Calu3 (cell line): ENCODE data around the gene SLC17A8. TPM values are rescaled to one million over a fixed set of nuclear protein-coding genes. Genes with fewer than 3 reads are reported as not detected.

ENCODE experiments used
- BruUV-seq: library from RNA; stranded (reverse); fragments of 400-500 nt; replicated peaks from 2 replicates; lab custom pipeline; 2021; lab: Mats Ljungman, UMichigan
- CTCF ChIA-PET: fragments of 300-600 bp; sonication (Branson Sonifier 250); formaldehyde crosslinking; loops from one replicate; lab custom pipeline; 2022; ENCODE audit warnings: antibody characterized with exemption; lab: Charles Lee
- DNase-seq: peaks from one replicate; pipeline ENCODE4 v3.0.0; 2022
- H3K27ac Mint-ChIP-seq: one replicate; pipeline ENCODE4 v1.8.0; 2022; ENCODE audit warnings: mixed read lengths; ENCODE audit not compliant: unreplicated experiment
- H3K27me3 Mint-ChIP-seq: one replicate; pipeline ENCODE4 v1.8.0; 2022; ENCODE audit warnings: mixed read lengths; ENCODE audit not compliant: unreplicated experiment
- H3K36me3 Mint-ChIP-seq: one replicate; pipeline ENCODE4 v1.8.0; 2022; ENCODE audit warnings: mild to moderate bottlenecking, moderate library complexity, mixed read lengths; ENCODE audit not compliant: insufficient read depth, unreplicated experiment
- H3K4me1 Mint-ChIP-seq: one replicate; pipeline ENCODE4 v1.8.0; 2022; ENCODE audit warnings: mild to moderate bottlenecking, low read depth, mixed read lengths; ENCODE audit not compliant: unreplicated experiment
- H3K4me3 Mint-ChIP-seq: one replicate; pipeline ENCODE4 v1.8.0; 2022; ENCODE audit warnings: mild to moderate bottlenecking, low read depth, moderate library complexity, mixed read lengths; ENCODE audit not compliant: unreplicated experiment
- H3K9me3 Mint-ChIP-seq: one replicate; pipeline ENCODE4 v1.8.0; 2022; ENCODE audit warnings: low read depth, mixed read lengths; ENCODE audit not compliant: unreplicated experiment
- intact Hi-C: fragments of 100-400 bp; cut with micrococcal nuclease; formaldehyde crosslinking; loops from one replicate; pipeline ENCODE4 v1.10.0; 2022; ENCODE audit not compliant: unreplicated experiment
- total RNA-seq: library from RNA; stranded (reverse); gene quantifications from 2 replicates; pipeline ENCODE4 v1.2.3, GENCODE V29; 2022
- TF ChIP-seq, protein P1 (sequence below): fragments of 200-600 bp; IDR thresholded peaks from one replicate; pipeline ENCODE4 v1.8.0; 2022; ENCODE audit warnings: antibody characterized with exemption; ENCODE audit not compliant: unreplicated experiment

The SLC17A8 gene
- total RNA-seq, 1 experiment from 2014 or later = not detected

DNA sequence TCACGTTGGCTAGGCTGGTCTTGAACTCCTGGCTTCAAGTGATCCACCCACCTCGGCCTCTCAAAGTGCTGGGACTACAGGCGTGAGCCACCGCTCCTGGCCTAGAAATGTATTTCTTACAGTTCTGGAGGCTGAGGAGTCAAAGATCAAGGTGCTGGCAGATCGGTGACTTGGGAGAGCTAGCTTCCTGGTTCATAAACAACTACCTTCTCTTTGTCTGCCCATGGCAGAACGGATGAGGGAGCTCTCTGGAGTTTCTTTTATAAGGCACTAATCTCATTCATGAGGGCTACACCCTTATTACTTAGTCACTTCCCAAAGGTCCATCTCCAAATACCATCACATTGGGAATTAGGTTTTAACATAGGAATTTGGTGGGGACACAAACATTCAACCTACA lies 38.9 kb downstream of the SLC17A8 start:
- intact Hi-C loops = no loop called here
- BruUV-seq = no TSS peak
- H3K27ac Mint-ChIP-seq = no peak overlapping the region
- TF ChIP-seq, protein P1, sequence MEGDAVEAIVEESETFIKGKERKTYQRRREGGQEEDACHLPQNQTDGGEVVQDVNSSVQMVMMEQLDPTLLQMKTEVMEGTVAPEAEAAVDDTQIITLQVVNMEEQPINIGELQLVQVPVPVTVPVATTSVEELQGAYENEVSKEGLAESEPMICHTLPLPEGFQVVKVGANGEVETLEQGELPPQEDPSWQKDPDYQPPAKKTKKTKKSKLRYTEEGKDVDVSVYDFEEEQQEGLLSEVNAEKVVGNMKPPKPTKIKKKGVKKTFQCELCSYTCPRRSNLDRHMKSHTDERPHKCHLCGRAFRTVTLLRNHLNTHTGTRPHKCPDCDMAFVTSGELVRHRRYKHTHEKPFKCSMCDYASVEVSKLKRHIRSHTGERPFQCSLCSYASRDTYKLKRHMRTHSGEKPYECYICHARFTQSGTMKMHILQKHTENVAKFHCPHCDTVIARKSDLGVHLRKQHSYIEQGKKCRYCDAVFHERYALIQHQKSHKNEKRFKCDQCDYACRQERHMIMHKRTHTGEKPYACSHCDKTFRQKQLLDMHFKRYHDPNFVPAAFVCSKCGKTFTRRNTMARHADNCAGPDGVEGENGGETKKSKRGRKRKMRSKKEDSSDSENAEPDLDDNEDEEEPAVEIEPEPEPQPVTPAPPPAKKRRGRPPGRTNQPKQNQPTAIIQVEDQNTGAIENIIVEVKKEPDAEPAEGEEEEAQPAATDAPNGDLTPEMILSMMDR = no peak
- no peak overlapping the region for H3K4me3 Mint-ChIP-seq
- CTCF ChIA-PET = interaction anchor here (1.0 kb wide), 1 partner anchor 158 kb away, joined by 4 read pairs; no protein-coding TSS in a partner anchor
- no peak for DNase-seq
- no peaks in the 10 kb centered on the region for H3K27me3 Mint-ChIP-seq
- no peaks in the 10 kb centered on the region for H3K9me3 Mint-ChIP-seq
- peaks cover 10% of the 10 kb centered on the region for H3K4me1 Mint-ChIP-seq
- no peaks in the 10 kb centered on the region for H3K36me3 Mint-ChIP-seq

DNA sequence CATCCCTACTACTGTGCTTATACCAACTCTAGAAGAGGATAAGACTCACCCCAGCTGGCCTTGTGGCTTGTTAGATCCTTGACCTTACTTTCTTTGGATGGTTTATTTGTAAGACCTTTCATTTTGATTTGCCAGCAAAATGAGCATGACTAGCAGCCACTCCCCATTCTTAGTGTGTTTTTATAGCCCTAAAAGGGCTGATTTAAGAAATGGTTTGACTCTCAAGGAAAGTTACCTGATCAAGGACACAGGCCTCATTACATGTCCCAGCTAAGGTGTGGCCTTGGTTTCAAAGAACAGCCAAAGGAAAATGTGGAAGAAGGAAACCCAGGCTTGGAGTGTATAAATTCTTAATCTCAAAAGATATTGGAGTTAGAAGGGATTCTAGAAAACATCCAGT lies 41.4 kb downstream of the SLC17A8 start:
- intact Hi-C loops = no loop called here
- Mint-ChIP-seq H3K27me3 (no peaks in the 10 kb centered on the region), H3K9me3 (no peaks in the 10 kb centered on the region), H3K27ac (no peak overlapping the region), H3K4me1 (peaks cover 32% of the 10 kb centered on the region), H3K4me3 (no peak overlapping the region), H3K36me3 (no peaks in the 10 kb centered on the region)
- CTCF ChIA-PET = interaction anchor here (0.7 kb wide), 1 partner anchor 198 kb away, joined by 4 read pairs; no protein-coding TSS in a partner anchor
- TF ChIP-seq, protein P1 = no peak
- DNase-seq = no peak
- BruUV-seq = no TSS peak

DNA sequence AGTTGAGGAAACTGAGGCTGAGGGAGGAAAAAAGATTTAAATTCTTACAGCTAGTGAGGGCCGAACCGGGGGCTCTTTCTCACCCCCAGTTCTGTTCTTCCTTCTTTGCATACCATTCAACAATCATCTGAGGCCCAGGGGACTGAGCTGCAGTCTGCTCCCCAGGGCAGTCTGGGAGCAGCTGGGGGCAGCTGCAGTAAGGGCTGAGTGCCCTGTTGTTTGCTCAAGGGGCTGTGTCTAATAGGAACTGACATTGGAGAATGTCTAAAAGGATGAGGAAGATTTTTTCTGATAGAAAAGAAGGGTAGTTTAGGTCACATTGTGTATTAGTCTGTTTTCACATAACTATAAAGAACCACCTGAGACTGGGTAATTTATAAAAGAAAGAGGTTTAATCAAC lies 42.2 kb downstream of the SLC17A8 start:
- H3K27ac Mint-ChIP-seq = no peak overlapping the region
- no peaks in the 10 kb centered on the region for H3K9me3 Mint-ChIP-seq
- peaks cover 37% of the 10 kb centered on the region for H3K4me1 Mint-ChIP-seq
- no peak overlapping the region for H3K4me3 Mint-ChIP-seq
- TF ChIP-seq, protein P1 = no peak
- no peak for DNase-seq
- no peaks in the 10 kb centered on the region for H3K27me3 Mint-ChIP-seq
- BruUV-seq = no TSS peak
- H3K36me3 Mint-ChIP-seq = no peaks in the 10 kb centered on the region
- CTCF ChIA-PET = interaction anchor here (0.5 kb wide), 1 partner anchor 52 kb away, joined by 3 read pairs; no protein-coding TSS in a partner anchor
- intact Hi-C loops = no loop called here

DNA sequence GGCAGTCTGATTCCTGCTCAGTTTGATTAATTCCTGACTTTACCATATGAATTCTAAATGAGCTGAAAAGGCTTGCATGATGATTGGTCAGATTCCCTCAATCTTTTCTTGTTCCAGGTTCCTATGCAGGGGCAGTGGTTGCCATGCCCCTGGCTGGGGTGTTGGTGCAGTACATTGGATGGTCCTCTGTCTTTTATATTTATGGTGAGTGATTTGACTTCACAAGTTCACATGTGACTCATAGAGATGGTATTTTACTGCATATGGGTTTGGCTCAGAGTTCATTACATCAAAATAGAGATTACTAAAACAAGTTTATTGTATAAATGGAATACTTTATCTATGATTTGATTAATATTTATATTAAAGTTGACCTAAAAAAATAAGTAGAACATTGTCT lies 44.8 kb downstream of the SLC17A8 start:
- Mint-ChIP-seq H3K9me3 (no peaks in the 10 kb centered on the region), H3K27me3 (no peaks in the 10 kb centered on the region), H3K27ac (peak overlapping the region; percentile 74), H3K4me3 (no peak overlapping the region), H3K4me1 (peaks cover 37% of the 10 kb centered on the region), H3K36me3 (no peaks in the 10 kb centered on the region)
- intact Hi-C loops = no loop called here
- CTCF ChIA-PET = interaction anchor here (0.7 kb wide), 1 partner anchor 120 kb away, joined by 6 read pairs; no protein-coding TSS in a partner anchor
- TF ChIP-seq, protein P1 = no peak
- BruUV-seq = no TSS peak
- DNase-seq = peak; percentile 45
